ENCODE results near the gene EPX.

EPX gene

DNA sequence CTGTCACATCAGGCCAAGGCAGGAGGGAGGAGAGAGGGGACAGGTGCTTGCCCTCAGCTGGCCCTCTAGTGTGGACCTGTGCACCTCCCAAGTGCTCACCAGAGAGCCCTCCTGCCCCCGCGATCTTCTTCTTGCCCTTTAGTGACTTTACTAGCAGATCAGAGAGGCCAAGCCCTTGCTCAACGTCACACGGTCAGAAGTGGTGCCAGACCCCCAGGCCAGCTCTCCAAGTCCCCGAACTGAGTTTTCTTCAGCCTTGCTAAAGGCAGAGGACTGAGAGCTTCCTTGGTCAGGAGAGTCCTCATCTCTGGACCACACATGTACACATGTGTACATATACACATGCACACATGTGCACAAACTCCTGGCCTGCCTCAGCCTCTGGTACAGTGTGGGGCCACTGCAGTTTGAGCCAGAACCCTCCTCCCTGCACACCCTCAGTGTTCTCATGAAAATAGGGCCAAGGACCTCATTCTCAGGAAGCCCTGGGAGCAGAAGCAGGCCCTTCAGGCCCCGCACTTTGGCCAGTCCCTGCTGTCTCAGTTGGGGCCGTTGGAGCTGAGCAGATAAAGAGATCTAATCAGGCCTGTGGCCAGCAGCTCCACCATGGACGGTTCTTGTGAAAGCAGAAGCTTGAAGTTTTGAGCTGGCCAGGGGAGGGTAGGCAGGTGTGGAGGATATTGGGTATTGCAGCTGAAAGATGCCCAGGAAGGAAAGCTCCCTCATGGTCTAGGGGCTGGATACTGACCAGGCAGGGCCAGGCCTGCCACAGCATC is 7.4 kb upstream of the EPX start:
- no peak for DNase-seq (ENCODE audit: low spot score)
- no peak overlapping the region for H3K4me3 ChIP-seq
- no peak overlapping the region for H3K27ac ChIP-seq
- TF ChIP-seq, protein P1, sequence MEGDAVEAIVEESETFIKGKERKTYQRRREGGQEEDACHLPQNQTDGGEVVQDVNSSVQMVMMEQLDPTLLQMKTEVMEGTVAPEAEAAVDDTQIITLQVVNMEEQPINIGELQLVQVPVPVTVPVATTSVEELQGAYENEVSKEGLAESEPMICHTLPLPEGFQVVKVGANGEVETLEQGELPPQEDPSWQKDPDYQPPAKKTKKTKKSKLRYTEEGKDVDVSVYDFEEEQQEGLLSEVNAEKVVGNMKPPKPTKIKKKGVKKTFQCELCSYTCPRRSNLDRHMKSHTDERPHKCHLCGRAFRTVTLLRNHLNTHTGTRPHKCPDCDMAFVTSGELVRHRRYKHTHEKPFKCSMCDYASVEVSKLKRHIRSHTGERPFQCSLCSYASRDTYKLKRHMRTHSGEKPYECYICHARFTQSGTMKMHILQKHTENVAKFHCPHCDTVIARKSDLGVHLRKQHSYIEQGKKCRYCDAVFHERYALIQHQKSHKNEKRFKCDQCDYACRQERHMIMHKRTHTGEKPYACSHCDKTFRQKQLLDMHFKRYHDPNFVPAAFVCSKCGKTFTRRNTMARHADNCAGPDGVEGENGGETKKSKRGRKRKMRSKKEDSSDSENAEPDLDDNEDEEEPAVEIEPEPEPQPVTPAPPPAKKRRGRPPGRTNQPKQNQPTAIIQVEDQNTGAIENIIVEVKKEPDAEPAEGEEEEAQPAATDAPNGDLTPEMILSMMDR (IDR thresholded peaks at IDR 0.05), result no peak

DNA sequence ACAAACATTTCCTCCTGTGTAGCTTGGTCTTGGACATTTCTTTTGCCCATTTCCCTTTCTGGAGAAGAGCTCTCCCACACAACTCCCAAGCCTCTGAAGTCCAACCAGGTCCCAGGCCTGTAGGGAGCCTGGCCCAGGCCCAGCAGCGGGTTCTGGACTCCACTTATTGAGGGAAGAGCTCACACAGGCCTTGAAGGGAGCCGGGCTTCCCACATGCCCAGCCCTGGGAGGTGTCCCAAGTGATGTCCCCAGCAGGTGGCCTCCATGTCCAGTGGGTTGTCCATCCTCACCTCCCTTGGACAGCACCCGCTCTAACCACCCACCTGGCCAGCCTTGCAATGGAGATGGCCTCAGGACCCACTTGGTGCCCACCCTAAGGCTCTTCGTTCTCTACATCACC is 5.9 kb upstream of the EPX start:
- no peak overlapping the region for H3K27ac ChIP-seq
- no peak overlapping the region for H3K4me3 ChIP-seq
- TF ChIP-seq, protein P1 (IDR thresholded peaks at IDR 0.05), result no peak
- DNase-seq (ENCODE audit: low spot score), result no peak

DNA sequence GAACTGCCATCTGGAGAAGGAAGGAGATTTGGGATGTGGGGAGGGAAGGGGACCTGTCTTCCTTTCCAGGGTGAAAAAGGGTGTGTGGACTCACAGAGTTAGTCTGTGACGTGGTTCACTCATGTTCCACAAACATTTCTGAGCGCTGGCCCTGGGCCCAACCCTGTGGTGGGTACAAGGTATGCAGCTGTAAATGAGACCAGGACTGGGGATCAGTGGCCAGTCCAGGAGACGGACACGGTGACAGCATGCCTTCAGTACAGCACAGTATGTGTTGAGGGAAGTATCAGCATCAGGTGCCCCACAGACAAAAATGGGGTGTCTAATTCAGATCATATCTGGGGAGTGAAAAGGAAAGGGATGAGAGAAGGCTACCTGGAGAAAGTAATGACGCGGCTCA is 5.5 kb upstream of the EPX start:
- H3K27ac ChIP-seq, result no peak overlapping the region
- TF ChIP-seq, protein P1 (IDR thresholded peaks at IDR 0.05), result no peak
- no peak for DNase-seq (ENCODE audit: low spot score)
- H3K4me3 ChIP-seq, result no peak overlapping the region

DNA sequence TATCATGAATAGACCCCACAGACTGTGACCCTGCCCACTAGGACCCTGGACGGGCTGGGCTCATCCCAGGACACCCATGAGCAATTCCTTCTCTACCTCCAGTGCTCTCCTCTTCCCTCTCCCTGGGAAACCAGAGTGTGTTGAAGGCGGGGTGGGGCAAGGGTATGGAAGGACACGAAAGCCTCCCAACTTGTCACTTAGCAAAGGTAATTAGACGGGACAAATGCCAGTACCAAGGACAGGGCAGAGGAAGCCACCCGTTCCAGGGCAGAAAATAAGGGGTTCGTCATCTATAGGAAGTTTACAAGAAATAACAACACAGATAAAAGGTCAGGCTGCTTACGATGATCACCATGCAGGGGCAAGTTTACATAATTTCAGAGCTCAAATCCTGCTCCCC is 4.9 kb upstream of the EPX start:
- no peak overlapping the region for H3K4me3 ChIP-seq
- DNase-seq (ENCODE audit: low spot score), result no peak
- H3K27ac ChIP-seq, result no peak overlapping the region
- TF ChIP-seq, protein P1 (IDR thresholded peaks at IDR 0.05), result no peak

DNA sequence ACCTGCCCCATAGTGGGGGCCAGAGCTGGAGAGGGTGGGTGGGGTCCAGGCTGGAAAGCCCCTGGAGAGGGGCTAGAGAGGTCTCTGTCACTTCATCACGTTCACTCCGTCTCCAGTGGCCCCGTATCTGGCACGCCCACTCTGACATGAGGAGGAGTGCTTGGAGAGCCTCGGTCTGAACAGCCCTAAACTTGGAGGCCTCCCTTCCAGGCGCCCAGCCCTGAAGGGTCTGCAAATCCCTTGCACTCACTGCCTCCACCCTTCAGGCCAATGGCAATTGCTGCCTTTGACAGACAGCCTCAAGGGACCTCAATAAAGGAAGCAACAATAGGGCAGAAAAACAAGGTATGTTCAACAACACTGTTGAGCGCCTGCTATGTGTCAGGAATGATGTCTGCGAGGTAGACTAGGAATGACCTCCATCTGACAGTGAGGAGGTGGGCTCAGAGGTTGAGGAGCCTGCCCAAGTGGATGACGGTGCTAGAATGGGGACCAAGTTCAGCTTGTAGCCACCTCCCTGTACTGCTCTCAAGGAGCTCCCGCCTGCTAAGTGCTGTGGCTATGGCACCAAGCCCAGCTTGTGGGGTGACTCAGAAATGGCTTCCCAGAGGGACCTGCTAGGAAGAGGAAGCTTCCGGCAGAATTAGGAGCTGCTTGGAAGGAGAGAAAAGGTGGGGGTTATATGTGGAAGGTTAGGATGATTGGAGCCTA is 2.9 kb upstream of the EPX start:
- DNase-seq (ENCODE audit: low spot score), result no peak
- no peak overlapping the region for H3K4me3 ChIP-seq
- TF ChIP-seq, protein P1 (IDR thresholded peaks at IDR 0.05), result no peak
- H3K27ac ChIP-seq, result no peak overlapping the region

DNA sequence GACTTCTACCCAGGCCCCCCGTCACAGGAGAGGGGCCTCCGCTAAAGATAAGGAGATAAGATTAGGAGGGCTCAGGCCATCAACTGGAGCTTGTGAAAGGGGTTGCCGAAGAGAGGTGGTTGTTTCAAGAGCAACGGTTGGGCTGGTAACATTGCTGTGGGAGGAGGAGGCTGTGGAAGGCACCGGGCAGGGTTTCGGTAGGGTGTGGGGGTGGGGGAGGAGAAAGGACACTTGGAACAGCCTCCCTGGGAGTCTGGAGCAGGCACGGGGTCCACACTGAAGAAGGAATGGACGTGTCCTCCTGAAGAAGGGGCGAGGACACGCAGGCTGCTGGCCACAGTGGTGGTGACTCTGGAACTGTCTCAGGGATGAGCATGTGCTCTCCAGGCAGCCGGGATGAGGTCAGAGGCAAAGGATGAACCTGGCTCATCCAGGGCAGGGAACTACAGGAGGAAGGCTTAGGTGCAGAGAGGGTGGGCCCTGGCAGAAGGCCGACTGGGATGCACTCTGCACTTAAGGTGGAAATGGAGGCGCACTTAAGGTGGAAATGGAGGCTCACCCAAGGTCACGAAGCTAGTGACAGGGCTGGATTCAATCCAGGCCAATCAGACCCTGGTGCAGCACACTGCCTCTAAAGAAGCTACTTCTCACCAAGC is 1.2 kb upstream of the EPX start:
- DNase-seq (ENCODE audit: low spot score), result no peak
- no peak overlapping the region for H3K27ac ChIP-seq
- no peak overlapping the region for H3K4me3 ChIP-seq
- TF ChIP-seq, protein P1 (IDR thresholded peaks at IDR 0.05), result no peak

All from coronary artery (tissue), 2 donors.